GM21360 (cell line): Measurements from ENCODE around the gene ELMO1.

Experiments
- ATAC-seq: cut with Tn5 transposase; IDR thresholded peaks from one replicate; pipeline ENCODE4 v1.9.1; 2021; ENCODE audit warnings: mild to moderate bottlenecking, moderate library complexity; ENCODE audit not compliant: unreplicated experiment

The ELMO1 gene

DNA sequence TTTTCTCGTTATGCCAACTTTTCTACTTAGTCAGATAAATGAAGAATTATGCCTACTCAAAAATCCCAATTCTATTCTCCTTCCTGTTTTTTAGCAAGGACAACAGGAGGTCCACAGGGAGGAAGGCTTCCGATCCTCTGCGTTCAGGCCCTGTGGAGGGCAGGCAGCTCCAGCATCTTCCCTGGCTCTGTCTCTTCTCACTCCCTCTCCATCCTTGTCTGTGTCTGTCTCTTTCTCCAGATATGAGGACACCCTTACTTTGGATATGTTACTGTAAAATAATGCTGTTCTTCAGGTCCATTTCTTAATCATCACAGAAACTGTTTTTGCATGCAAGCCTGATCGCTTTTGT, 166.6 kb downstream of the ELMO1 start:
- ATAC-seq, result no peak

DNA sequence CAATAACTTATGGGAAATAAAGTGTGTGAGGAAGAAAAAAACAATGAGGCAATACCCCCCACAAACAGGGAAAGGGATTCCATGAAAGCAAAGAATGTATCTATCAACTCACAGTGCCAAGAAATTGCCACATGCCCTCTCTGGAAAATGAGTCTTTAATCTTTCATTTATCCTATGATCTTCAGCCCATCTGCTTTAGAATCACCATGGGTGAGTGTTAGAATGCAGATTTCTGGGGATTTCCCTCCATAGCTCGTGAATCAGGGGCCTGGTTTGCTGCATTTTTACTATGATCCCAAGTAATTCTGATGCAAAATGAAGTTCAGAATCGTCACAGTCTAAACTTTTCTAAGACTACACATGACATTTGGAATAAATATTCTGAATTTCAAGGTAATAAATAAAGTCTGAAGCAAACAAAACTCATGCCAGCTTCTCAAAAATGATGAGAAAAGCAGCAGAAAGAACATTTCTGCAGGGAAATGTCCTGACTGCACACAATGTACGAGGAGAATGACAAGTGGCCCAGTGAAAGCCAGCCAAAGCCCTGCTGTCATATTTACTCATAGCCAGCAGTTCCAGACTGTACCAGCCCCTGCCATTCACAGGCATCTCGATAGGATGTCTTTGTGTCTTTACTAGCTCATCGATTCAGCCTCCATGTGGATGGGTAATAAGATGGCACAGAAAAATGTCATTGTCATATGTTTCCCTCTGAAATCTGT, 167.1 kb downstream of the ELMO1 start:
- ATAC-seq, result no peak

DNA sequence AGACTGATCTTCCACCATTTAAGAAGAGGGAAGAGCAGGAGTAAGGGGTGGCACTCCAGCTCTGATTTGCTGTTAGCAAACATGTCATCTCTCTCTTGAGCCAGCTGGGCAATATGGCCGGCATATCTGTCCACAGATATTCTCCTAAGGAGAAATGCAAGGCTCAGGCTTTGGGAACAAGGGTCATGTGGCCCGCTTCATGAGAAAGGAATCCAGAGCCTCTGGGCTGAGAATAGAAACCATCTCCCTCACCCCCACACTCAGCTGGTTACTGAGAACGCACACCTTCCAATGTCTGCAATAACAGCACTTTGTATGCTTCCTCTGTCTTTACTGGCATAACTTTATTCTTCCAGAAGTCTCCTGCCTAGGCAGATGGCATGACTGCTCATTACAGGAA, 171.2 kb downstream of the ELMO1 start:
- ATAC-seq, result no peak

DNA sequence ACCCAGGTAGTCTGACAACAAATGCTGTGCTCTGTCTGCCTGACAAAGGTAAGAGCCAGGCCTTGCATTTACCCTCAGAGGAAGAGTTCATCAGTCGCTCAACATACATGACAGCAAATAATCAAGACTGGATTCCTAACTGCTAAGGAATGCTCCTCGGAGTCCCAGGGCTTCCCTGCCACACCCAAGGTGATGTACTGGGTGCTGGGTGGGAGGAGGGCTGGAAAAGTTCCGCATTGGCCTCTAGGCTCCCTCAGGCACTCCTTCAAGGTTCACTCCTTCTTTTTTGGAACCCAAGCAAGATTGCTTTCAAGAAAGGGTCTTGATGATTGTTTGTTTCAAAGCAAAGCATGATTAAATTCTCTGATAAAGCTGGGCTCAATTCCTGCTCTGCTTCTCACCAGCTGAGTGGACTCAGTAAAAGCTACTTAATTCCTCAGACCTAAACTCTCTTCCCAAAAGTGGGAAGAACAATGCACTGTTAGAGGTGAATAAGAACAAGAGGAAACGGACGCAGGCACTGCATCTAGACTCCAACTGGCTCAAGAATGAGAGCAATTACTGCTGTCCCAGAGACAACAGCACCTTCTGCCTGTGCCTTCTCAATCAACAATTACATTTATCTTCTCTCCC, 173.5 kb downstream of the ELMO1 start:
- no peak for ATAC-seq

DNA sequence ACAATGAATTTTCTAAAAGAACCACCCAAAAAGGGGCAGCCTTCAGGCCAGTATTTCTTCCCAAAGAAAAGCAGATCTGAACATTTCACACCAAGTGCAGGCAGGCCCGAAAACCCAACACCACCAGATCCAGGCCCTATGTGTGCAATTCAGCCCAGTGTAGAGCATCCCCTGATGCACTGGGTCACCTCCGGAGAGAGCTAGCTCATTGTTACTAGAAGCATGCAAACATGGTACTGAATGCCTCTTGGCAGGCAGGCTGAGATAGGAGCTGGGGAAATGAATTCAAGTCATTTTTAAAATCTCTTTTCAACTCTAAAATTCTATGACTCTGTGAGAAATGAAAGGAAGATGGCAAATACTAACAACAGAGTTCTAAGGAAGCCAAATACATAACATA, 174.8 kb downstream of the ELMO1 start:
- ATAC-seq, result no peak

DNA sequence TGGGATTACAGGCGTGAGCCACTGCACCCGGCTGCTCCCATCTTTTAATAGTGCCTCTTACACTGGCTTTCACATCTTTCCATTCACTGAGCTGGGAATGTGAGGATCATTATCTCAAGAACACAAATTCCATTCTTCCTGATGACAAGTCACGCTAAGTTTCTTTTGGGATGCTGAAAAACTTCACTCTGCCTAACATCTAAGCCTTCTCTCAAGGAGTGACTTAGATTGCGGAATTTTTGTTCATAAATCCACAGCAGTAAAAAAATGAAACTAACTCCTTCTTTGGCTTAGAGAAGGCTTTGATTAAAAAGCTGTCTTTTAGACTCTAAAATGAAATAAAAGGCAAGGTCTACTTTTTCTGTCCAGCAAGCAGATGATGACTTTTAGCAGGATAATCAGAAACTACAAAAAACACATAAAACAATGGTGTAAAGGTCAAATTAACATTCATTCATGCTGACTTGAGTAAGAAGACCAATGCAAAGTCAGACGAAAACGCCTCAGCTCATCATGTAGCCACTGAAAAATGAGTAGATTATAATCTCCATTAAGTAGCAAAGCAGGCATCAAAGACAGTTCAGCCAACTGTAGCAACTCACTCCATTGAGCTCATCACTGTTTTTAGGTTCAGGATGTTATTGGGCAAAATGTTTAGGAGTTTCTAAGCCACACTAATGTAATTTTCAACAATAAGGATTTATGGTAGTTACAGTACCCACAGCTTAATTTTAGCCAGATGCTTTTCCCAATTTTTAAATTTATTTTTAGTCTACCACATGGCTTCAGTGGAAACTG, 178.8 kb downstream of the ELMO1 start:
- no peak for ATAC-seq

DNA sequence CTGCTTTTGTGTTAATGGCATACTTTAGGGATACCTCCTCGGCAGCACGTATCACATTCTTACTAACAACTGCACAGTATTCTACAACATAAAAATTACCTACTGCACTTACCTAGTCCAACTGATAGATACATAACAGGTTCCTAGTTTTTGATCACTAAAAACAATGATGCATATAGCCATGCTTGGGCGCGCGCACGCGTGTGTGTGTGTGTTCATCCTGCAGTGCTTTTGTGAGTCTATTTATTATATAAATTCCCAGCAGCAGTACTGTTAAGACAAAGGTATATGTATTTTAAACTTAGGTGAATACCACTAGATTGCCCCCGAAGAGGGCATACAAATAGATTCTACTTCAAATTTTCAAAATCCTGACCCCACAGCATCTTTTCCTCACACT, 181.4 kb downstream of the ELMO1 start:
- ATAC-seq, result no peak

DNA sequence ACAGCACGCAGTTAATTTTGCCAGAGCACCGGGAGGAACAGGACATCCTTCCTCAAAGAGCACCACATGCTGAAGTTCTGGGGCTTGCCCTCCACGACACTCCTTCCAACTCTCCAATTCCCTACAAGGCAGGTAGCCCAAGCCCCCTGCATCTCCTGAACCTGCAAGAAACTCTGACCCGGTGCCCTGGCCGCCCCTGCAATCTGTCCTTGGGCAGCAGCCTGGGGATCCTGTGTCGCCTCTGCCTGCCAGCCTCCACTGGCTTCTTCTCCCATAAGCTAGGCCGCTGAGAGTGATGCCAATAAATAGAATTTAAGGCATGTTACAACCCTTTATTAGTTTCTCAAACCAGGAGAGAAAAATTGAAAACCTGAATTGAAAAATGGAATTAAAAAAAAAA, 182.8 kb downstream of the ELMO1 start:
- ATAC-seq, result no peak

DNA sequence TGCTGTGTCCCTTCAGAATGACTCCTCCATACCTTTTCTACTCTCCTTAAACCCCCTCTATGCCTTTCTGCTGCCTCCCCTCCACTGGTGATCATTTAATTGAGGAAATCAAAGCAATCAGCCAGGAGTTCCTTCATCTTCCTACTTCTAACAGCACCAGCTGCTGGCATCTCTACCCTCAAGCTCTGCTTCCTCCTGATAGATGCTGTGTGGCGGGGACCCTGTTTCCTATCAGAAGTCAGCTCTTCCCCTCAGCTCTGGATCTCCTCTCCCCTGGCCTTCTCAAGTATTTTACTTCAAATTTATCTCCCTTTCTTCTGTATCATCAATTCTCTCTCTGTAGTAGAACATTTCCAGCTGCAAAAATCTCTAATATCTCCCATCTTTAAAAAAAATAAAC, 183.7 kb downstream of the ELMO1 start:
- ATAC-seq, result no peak

DNA sequence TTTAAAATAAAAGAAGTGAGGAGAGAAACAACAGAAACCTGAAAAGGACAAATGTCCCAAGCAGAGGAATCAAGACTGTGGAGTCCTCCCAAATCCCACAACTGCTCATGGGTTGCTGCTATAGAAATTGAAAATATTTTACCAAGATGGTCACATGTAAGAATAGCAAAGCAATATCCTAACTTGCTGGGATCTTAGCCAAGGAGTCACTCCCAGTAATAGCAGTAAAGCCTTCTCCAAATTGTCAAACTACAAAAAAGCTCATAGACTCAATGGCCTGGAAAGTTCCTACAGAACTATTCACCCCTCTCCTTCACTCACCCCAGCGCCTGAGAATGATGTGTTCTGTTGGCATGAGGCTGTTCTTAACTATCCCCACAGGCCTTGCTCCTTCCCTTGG, 186.5 kb downstream of the ELMO1 start:
- ATAC-seq, result no peak

DNA sequence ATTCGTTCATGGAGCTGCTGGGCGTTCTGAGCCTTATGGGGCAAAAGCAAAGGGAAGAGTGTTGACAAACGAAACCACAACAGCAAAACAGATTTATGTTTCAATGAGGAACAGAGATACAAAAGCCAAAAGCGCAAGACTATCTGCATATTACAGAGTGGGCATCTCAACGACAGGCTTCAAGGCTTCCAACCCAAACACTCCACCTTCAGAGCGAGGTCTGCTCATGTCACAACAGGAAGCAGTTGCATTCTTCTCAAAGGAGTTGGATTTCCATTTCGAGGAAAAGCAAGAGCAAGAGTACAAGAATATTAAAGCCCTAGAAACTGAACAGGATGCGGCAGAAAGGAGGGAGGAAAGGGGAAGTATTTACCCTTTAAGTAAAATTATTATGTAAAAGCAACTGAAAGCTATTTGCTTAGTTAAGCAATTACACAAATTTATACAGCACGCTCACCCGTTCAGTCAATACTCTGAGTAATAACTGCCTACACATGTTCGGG, 189.3 kb downstream of the ELMO1 start:
- ATAC-seq, result no peak

DNA sequence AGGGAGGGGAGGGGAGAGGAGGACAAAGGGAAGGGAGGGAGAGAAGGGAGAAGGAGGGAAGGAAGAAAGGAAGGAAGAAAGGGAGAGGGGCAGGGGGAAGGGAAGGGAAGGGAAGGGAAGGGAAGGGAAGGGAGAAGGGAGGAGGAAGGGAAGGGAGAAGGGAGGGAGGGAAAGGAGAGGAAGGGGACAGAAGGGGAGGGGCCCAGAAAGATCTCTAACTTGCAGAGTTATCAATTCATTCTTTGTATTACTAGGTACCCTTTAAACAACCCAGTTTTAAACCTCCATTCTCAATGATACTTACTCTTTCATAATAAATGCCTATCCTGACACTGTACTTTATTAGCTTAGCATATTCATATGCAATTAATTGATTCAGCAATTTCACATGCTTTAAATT, 192.0 kb downstream of the ELMO1 start:
- no peak for ATAC-seq

DNA sequence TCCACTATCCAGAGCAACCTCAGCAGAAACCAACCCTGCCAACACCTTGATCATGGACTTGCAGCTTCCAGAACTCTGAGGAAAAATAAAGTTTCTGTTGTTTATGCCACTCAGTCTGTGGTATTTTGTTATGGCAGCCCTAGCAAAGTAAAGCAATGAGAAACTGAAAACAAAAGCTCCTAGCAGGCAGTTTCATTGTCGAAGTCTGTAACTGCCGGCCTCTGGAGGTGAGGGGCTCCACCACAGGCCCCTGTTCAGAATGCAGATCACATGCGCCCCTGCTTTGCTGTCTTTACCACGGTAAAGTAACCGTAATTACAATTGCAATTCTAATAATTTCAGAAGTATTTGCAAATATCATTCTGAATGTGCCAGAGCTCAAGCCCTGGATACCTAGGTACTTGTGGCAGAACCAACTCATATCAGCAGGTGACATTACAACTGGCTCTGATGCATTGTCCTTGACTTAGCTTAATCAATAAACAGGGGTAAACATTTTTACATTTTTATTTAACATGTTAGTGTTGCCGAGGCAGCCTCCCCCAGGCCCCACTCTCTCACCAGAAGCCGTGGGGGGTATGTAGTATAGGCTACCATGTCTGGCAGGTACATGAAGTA, 193.2 kb downstream of the ELMO1 start:
- no peak for ATAC-seq

DNA sequence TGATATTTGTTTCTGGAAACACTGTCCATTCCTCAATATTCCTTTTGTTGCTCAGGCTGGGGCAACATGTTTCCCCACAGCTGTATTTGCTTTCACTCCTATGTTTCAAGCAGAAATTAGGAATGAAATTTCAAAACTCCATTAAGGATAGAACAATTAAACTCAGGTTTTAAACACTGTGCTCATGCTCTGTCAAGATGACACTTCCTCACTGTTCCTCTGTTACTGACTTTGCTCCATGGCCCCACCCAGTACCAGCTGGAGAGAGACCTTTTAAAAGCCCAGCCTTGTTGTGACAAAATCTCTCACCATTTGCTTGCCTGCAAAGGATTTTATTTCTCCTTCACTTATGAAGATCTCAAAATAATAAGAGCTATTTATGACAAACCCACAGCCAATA, 197.4 kb downstream of the ELMO1 start:
- no peak for ATAC-seq

DNA sequence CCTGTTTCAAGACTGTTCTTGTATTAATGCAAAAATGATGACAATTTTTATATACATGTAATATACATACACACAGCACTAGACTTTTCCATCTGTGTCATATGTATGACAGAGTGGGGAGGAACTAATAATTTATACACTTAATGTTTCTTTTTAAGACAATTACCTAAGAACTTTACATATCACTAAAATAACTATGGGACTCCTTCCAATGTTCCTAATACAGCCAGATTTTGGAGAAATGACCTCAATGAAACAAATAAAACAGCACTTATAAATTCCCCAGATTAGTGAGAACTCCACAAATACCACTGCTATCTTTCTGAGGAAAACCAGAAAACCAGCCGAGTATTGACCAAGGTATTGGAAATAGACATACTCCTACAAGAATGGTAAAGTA, 199.4 kb downstream of the ELMO1 start:
- no peak for ATAC-seq

DNA sequence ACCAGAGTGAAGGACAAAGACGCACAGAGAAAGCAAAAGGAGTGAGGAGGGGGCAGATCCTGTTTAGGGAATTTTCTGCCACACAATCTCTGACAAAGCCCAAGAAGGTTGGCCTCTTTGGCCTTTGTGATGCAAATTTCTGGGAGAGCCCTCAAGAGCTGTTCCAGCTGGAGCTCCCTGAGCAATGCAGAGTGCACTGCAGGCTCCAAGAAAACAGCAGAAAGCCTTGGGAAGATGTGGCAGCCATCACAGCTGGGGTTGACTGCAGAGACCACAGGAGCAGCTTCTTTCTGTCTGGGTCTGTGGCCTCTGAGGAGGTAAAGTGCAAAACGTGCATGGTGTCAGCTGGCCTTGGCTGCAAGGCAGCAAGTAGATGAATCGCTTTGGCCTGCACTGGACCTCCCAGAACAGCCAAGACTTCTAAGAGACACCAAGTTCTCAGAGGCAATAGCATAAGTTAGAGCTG, 200.2 kb downstream of the ELMO1 start:
- ATAC-seq, result no peak

DNA sequence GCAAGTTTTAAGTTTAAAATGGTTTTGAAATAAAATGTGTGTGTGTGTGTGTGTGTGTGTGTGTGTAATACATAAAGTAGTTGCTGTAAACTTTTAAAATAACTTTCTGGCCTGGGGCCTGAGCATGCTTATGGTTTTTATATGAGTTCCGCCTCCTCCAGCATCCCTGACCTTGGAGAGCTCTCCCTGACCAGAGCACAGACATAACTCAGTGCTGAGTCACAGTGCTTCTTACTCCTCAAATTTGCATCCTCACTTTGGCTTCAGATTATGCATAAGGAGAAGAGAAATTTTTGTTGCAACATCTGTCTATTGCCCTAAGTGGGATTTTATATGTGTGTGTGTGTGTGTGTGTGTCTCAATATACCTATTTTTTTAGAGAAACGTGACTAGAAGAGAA, 200.8 kb downstream of the ELMO1 start:
- no peak for ATAC-seq

DNA sequence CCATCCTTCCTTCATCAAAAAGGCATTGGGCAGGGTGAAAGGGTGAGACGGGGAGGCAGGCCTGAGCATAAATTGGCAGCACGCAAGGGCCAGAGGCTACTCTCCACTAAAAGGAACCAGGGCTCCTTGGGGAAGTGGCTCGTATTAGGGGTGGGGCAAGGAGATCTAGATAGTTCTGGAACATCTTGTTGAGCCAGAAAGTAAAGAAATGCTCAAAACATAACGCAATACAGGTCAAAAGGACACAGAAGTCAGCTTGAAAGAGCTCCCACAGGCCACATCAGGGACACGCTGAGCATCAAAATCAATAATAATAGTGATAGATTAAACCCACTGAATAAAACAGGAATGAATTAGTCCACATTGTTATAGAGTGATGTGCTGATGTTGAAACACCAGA, 203.1 kb downstream of the ELMO1 start:
- no peak for ATAC-seq

DNA sequence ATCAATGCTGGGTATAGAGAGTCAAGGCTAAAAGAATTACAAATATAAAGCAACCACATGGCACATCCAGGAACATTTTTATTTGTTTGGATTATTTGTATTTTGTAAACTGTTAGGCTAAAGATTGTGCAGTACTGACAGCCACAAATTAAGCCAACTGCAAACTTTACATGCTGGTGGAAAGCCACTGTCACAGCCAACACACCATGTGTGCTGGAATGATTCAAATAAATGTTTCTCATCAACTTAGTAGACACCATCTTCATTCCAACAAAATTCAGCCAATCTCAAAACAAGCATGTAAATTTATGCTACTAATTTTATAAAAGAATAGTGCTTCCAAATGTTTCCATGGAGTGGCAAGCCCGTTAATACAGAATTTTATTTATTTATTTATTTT, 211.8 kb downstream of the ELMO1 start:
- ATAC-seq, result no peak

DNA sequence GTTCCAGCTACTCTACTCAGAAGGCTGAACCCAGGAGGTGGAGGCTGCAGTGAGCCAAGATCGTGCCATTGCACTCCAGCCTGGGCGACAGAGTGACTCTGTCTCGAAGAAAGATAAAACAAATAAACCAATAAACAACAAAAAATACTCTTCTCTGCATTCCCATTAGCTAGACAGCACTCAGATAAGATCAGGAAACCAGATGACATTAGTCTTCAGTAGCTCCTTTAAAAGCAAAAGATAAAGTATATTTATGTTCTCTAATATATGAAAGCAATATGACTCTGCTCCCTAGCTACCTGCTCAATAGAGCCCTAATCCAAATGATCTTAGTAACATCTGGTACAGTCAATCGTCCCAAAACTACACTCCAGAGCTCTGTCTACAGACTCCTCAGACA, 212.9 kb downstream of the ELMO1 start:
- ATAC-seq, result no peak

DNA sequence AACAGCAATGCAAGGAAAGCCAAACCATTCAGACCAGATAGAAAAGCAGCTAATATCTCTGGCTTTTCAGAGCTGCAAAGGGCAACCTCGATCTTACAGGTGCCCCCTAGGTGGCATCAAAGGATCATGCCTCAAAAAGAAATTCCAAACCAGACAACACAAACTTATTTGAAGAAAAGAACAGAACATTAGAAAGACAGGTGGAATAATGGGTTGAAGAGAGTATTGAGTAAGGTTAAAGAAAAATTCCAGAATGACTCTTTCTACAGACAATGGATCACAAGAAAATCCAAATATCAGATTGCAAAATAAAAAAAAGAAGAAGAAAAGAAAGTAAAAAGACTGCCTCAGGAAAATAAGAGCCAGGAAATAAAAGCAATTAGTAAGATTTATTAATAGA, 213.7 kb downstream of the ELMO1 start:
- ATAC-seq, result no peak

DNA sequence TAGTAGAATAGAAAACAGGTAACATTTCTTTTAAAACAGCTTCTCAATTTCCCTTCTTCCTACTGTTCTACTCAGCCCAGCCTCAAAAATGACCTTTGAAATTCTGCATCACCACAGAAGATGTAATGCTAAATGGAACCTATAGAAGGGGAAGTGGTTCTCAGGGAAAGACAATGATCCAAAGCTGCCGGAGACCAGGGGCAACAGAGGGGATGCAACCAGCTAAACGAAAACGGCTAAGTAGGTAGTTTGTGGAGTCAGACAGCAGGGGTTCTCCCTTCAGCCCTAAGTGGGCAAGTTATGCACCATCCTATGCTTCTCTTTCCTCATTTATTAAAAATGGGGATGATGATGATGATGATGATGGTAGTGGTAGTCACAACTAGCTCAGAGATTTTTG, 214.3 kb downstream of the ELMO1 start:
- ATAC-seq, result no peak
